ENCODE results near the gene TMEM266.
A peak's percentile ranks its signal among the peaks of the same experiment; 100 is the strongest.

Gene TMEM266

GRCh38 chr15:76189106-76189505, 129.3 kb downstream of the TMEM266 start:
- no peak for DNase-seq

- no peak for DNase-seq
These were observed 130.3 kb downstream of the TMEM266 start for GRCh38 chr15:76190070-76190564.

- peak; percentile 44 to 64 for DNase-seq
These were observed 131.2 kb downstream of the TMEM266 start for GRCh38 chr15:76190751-76191538.

- DNase-seq: no peak
These were observed 131.9 kb downstream of the TMEM266 start for GRCh38 chr15:76191539-76192244.

- no peak for DNase-seq
These were observed 132.9 kb downstream of the TMEM266 start for GRCh38 chr15:76192715-76193114.

GRCh38 chr15:76193934-76194333, 134.1 kb downstream of the TMEM266 start:
- DNase-seq: no peak

GRCh38 chr15:76195506-76196268, 135.9 kb downstream of the TMEM266 start:
- DNase-seq: no peak

GRCh38 chr15:76196269-76197231, 136.8 kb downstream of the TMEM266 start:
- no peak for DNase-seq

- no peak for DNase-seq
These were observed 138.1 kb downstream of the TMEM266 start for GRCh38 chr15:76197703-76198455.

- DNase-seq: no peak
These were observed 138.8 kb downstream of the TMEM266 start for GRCh38 chr15:76198456-76199105.

GRCh38 chr15:76199106-76200082, 139.6 kb downstream of the TMEM266 start:
- DNase-seq: no peak

GRCh38 chr15:76200083-76200465, 140.3 kb downstream of the TMEM266 start:
- no peak for DNase-seq

GRCh38 chr15:76200641-76201105, 140.9 kb downstream of the TMEM266 start:
- no peak for DNase-seq

GRCh38 chr15:76201536-76202255, 141.9 kb downstream of the TMEM266 start:
- DNase-seq: no peak

GRCh38 chr15:76203346-76204108, 143.7 kb downstream of the TMEM266 start:
- no peak for DNase-seq

GRCh38 chr15:76204109-76204845, 144.5 kb downstream of the TMEM266 start:
- DNase-seq: no peak

GRCh38 chr15:76204916-76205460, 145.2 kb downstream of the TMEM266 start:
- no peak for DNase-seq

Measured in CD4-positive, alpha-beta T cell treated with Interferon alpha-2 for 1 hour (primary cell).